ENCODE results near the gene FRMPD4.

DNA sequence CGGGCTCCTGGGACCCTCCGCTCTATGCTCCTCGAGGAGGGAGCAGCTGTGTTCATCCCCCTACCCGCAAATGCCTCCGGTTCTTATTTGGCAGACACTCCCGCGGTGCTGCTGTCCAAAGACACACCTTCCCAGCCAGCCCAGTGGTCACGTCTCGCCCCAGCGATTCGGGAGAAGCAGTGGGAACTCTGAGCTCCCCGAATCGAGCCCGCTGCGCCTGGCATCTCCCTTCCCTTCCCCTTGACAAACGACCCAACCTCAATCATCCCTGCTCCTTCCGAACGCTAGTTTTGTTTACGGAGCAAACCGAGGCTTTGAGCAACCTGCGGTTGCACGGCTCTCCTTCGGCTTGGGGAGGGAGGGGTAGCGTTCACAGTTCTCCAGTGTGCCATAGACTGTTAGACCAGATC is 317 bp upstream of the FRMPD4 start:
- no peak for TF ChIP-seq POLR2A (IDR thresholded peaks at IDR 0.05; ENCODE audit: low read length)
- no peak for TF ChIP-seq GATA1 (IDR thresholded peaks at IDR 0.05; ENCODE audit: low read depth, low read length)
